Endothelial cell of umbilical vein (primary cell): Measurements from ENCODE around the gene CDC40. TPM values are rescaled to one million over a fixed set of nuclear protein-coding genes. Genes with fewer than 3 reads are reported as not detected.

Source experiments
- BruUV-seq: library from RNA; stranded (reverse); fragments of 400-500 nt; replicated peaks from 2 replicates; lab custom pipeline; 2021; lab: Mats Ljungman, UMichigan
- CTCF ChIA-PET: fragments of 300-600, 350-600 bp; sonication (Branson Sonifier 250); formaldehyde crosslinking; loops from one replicate; lab custom pipeline; 2021; ENCODE audit warnings: antibody characterized with exemption, inconsistent platforms; lab: Charles Lee
- POLR2A ChIA-PET: fragments of 300-600, 350-600 bp; sonication (Branson Sonifier 250); formaldehyde crosslinking; loops from one replicate; lab custom pipeline; 2021; ENCODE audit warnings: antibody characterized with exemption, inconsistent platforms; lab: Charles Lee
- DNase-seq: peaks from one replicate; pipeline ENCODE4 v3.0.0-alpha.2; 2011; ENCODE audit warnings: low read depth, low spot score
- FAIRE-seq: peaks from 2 replicates; lab custom pipeline; 2011; peaks lifted over from hg19 to GRCh38; lab: Jason Lieb, UNC
- H2AFZ ChIP-seq: 2 replicates; pipeline ENCODE4 v1.6.0; 2012; ENCODE audit warnings: low read depth, low read length, control low read depth, inconsistent platforms
- H3K27ac ChIP-seq: 2 replicates; pipeline ENCODE4 v1.5.1; 2011; ENCODE audit warnings: low read depth, mild to moderate bottlenecking, control low read depth, low read length, moderate library complexity; ENCODE audit not compliant: insufficient read depth
- H3K27me3 ChIP-seq, 2 experiments: 2 replicates each; pipeline versions ENCODE4 v1.6.0 to v1.6.1; 2011; ENCODE audit warnings: low read length in 2 of 2, mixed read lengths in 1 of 2; ENCODE audit not compliant: control insufficient read depth in 2 of 2, insufficient read depth in 2 of 2
- H3K36me3 ChIP-seq, 2 experiments: 2 replicates in 1 of 2; 3 replicates in 1 of 2; pipeline ENCODE4 v1.5.1; 2011; ENCODE audit warnings: low read length in 2 of 2, mild to moderate bottlenecking in 1 of 2, moderate library complexity in 1 of 2; ENCODE audit not compliant: control insufficient read depth in 2 of 2, insufficient read depth in 2 of 2; ENCODE audit errors: extremely low read depth in 1 of 2
- H3K4me1 ChIP-seq: 3 replicates; pipeline ENCODE4 v1.5.1; 2011; ENCODE audit warnings: mild to moderate bottlenecking, low read length; ENCODE audit not compliant: control insufficient read depth, insufficient read depth; ENCODE audit errors: extremely low read depth
- H3K4me2 ChIP-seq: 2 replicates; pipeline ENCODE4 v1.6.1; 2011; ENCODE audit warnings: low read length, control low read depth, mixed read lengths; ENCODE audit not compliant: insufficient read depth
- H3K4me3 ChIP-seq, 3 experiments: fragments of 200-600 bp in 1 of 3; sonication (generic), shearing (Covaris generic) in 1 of 3; replicated peaks in 1 of 3; 2 replicates each; pipeline ENCODE4 v1.5.1; 2011 to 2016; ENCODE audit warnings: control low read depth in 3 of 3, low read length in 3 of 3, mild to moderate bottlenecking in 2 of 3, inconsistent platforms in 1 of 3, low read depth in 1 of 3, moderate library complexity in 1 of 3; ENCODE audit not compliant: insufficient read depth in 1 of 3
- H3K79me2 ChIP-seq: 2 replicates; pipeline ENCODE4 v1.6.0; 2012; ENCODE audit warnings: low read length, inconsistent platforms; ENCODE audit not compliant: control insufficient read depth, insufficient read depth
- H3K9ac ChIP-seq: replicated peaks from 2 replicates; pipeline ENCODE3; 2011; ENCODE audit warnings: low read length, control low read depth; ENCODE audit not compliant: insufficient read depth; ENCODE audit errors: extremely low read depth
- H3K9me1 ChIP-seq: replicated peaks from 3 replicates; pipeline ENCODE4 v1.6.0; 2011; ENCODE audit warnings: mild to moderate bottlenecking, low read length; ENCODE audit not compliant: control insufficient read depth, insufficient read depth; ENCODE audit errors: extremely low read depth
- H3K9me3 ChIP-seq: replicated peaks from 2 replicates; pipeline ENCODE4 v1.5.1; 2012; ENCODE audit warnings: low read length, inconsistent platforms; ENCODE audit not compliant: control insufficient read depth, insufficient read depth
- H4K20me1 ChIP-seq: replicated peaks from 2 replicates; pipeline ENCODE3; 2011; ENCODE audit warnings: mild to moderate bottlenecking, low read length; ENCODE audit not compliant: control insufficient read depth, insufficient read depth; ENCODE audit errors: extremely low read depth
- CTCF ChIP-seq, 2 donors: IDR thresholded peaks; 1 replicate in 1 of 2; 2 replicates in 1 of 2; pipeline ENCODE4 v1.5.1; 2011; ENCODE audit warnings: low read length in 2 of 2, mild to moderate bottlenecking in 2 of 2, moderate library complexity in 2 of 2, control low read depth in 1 of 2, inconsistent platforms in 1 of 2, low read depth in 1 of 2; ENCODE audit not compliant: insufficient read depth in 1 of 2; ENCODE audit errors: extremely low read depth in 1 of 2
- EZH2 ChIP-seq: IDR thresholded peaks from 2 replicates; pipeline ENCODE4 v1.6.1; 2012; ENCODE audit warnings: borderline replicate concordance, low read depth, mild to moderate bottlenecking, moderate library complexity, low read length, inconsistent platforms; ENCODE audit not compliant: severe bottlenecking
- FOS ChIP-seq: IDR thresholded peaks from 2 replicates; pipeline ENCODE4 v1.6.1; 2011; ENCODE audit warnings: mild to moderate bottlenecking, low read length, moderate library complexity, borderline replicate concordance; ENCODE audit not compliant: insufficient read depth
- GATA2 ChIP-seq: IDR thresholded peaks from 2 replicates; pipeline ENCODE4 v1.7.0; 2011; ENCODE audit warnings: low read depth, mild to moderate bottlenecking, moderate library complexity, mixed read lengths, low read length; ENCODE audit not compliant: insufficient read length, insufficient read depth
- JUN ChIP-seq: IDR thresholded peaks from 2 replicates; pipeline ENCODE4 v1.6.1; 2011; ENCODE audit warnings: borderline replicate concordance, low read depth; ENCODE audit not compliant: insufficient read length, insufficient read depth
- MAX ChIP-seq: IDR thresholded peaks from 2 replicates; pipeline ENCODE4 v1.6.1; 2011; ENCODE audit not compliant: insufficient read depth, insufficient read length
- MYC ChIP-seq: IDR thresholded peaks from one replicate; pipeline ENCODE4 v1.6.1; 2011; ENCODE audit warnings: mild to moderate bottlenecking, low read depth, low read length
- POLR2A ChIP-seq: IDR thresholded peaks from 2 replicates; pipeline ENCODE4 v1.6.1; 2012; ENCODE audit warnings: low read depth, mild to moderate bottlenecking, control low read depth, low read length
- POLR2AphosphoS5 ChIP-seq: IDR thresholded peaks from 2 replicates; pipeline ENCODE4 v1.6.1; 2012; ENCODE audit warnings: low read depth, mild to moderate bottlenecking, control low read depth, low read length, moderate library complexity; ENCODE audit not compliant: insufficient read depth
- dilution Hi-C: fragments of 300-500 bp; cut with MboI; formaldehyde crosslinking; loops from one replicate; pipeline ENCODE4 v1.15.0; 2019; ENCODE audit warnings: low sequenced_read_pairs; ENCODE audit not compliant: extremely low pct_ligation_motif_present
- intact Hi-C: fragments of 100-400 bp; cut with micrococcal nuclease; formaldehyde crosslinking; loops from one replicate; pipeline ENCODE4 v1.10.0; 2022
- polyA plus RNA-seq, 4 experiments: library from polyadenylated mRNA; depleted of rRNA in 3 of 4; stranded (reverse) in 3 of 4; unstranded in 1 of 4; fragments of >200 nt; gene quantifications; 2 replicates each; pipeline versions ENCODE4 v1.2.1 to v1.2.3, GENCODE V29; 2011 to 2012; ENCODE audit warnings: missing spikeins in 1 of 4
- total RNA-seq: library from RNA; stranded (reverse); gene quantifications from 2 replicates; pipeline ENCODE4 v1.2.3, GENCODE V29; 2021

Gene CDC40
- total and polyA plus RNA-seq, 2 donors (not counting 3 experiments of a cell fraction or from before 2014, with no cell fraction given) = 7.2 to 18.5 TPM

- no peak for FAIRE-seq
- H4K20me1 ChIP-seq = no peaks in the 10 kb centered on the region
- H2AFZ ChIP-seq = no peak overlapping the region
- dilution Hi-C loops (no loop called here), intact Hi-C loops (no loop called here)
- H3K27me3 ChIP-seq = no peaks in the 10 kb centered on the region
- no peaks in the 10 kb centered on the region for H3K79me2 ChIP-seq
- no peak overlapping the region for H3K9ac ChIP-seq
- no peak for DNase-seq
- TF ChIP-seq POLR2A = no peak
- H3K4me2 ChIP-seq = no peak overlapping the region
- no peak overlapping the region for H3K27ac ChIP-seq
- H3K4me3 ChIP-seq = no peak overlapping the region
- POLR2A ChIA-PET = no interaction called here
- H3K9me3 ChIP-seq = no peaks in the 10 kb centered on the region
- no peaks in the 10 kb centered on the region for H3K4me1 ChIP-seq
- peaks cover 9 to 22% of the 10 kb centered on the region in 2 experiments for H3K36me3 ChIP-seq
- BruUV-seq = no TSS peak
- H3K9me1 ChIP-seq = no peaks in the 10 kb centered on the region
- CTCF ChIA-PET = no interaction called here
Observed at GRCh38 chr6:110211753-110212152, 31.5 kb downstream of the CDC40 start.

- dilution Hi-C loops = no loop called here
- TF ChIP-seq POLR2AphosphoS5 (no peak), FOS (no peak), JUN (no peak), EZH2 (no peak), MYC (no peak), CTCF (IDR thresholded peaks at IDR 0.05; ENCODE audit: extremely low read depth in 1 of 2, insufficient read depth in 1 of 2, low read depth in 1 of 2, low read length in 2 of 2) (no peak), GATA2 (no peak), MAX (no peak), POLR2A (no peak)
- Histone ChIP-seq H3K9ac (no peak overlapping the region), H3K27me3 (no peaks in the 10 kb centered on the region), H3K9me3 (no peaks in the 10 kb centered on the region), H3K27ac (no peak overlapping the region), H3K9me1 (no peaks in the 10 kb centered on the region), H4K20me1 (no peaks in the 10 kb centered on the region), H3K79me2 (no peaks in the 10 kb centered on the region), H3K4me3 (no peak overlapping the region), H2AFZ (no peak overlapping the region), H3K4me2 (no peak overlapping the region), H3K36me3 (peaks cover 12 to 19% of the 10 kb centered on the region in 2 experiments), H3K4me1 (no peaks in the 10 kb centered on the region)
- intact Hi-C loops = no loop called here
- ChIA-PET POLR2A (no interaction called here), CTCF (interaction anchor here (1.4 kb wide), 1 partner anchor 36 kb away, joined by 4 read pairs; no protein-coding TSS in a partner anchor)
- FAIRE-seq = no peak
- no TSS peak for BruUV-seq
- DNase-seq = peak; percentile 70
Observed at GRCh38 chr6:110214338-110214737, 34.1 kb downstream of the CDC40 start.
